C4-2B (cell line): Measurements from ENCODE around the gene LPAR2.

Source experiments
- ZFX ChIP-seq: fragments of 450-650 bp; IDR thresholded peaks from 2 replicates; pipeline ENCODE4 v1.6.1; 2017
- TF ChIP-seq, protein P1 (sequence below): fragments of 450-650 bp; conservative IDR thresholded peaks from 2 replicates; pipeline ENCODE4 v1.5.1; 2017; ENCODE audit warnings: mild to moderate bottlenecking

DNA sequence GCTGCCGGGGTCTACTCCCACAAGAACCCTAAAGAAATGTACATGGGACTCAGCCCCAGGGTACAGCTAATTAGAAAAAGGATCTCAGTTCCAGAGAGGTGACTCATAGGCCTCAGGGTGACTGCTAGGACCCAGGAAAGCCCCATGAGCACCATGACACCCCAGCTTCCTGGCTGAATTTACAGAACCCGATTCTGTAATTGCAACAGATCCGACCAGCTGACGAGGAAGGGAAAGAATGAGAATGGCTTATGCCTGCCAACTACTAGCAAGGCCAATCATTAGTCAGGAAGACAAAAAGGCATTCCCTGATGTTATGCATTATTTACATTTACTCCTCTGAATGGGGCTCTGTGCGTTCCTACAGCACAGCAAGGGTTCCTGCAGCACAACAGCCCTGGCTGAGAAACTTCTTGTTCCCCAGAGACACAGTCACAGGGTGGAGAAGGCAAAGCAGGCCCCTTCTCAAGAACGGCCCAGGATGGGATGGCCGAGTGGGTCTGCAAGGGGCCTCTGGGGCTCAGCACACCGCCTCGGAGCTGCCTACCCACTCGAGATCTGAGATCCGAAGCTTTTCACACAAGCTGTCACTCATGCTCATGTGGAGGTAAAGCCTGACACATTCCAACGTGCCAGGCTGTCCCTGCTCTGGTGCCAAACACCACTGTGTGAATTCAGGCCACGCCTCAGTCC, 36.7 kb downstream of the LPAR2 start:
- TF ChIP-seq, protein P1, sequence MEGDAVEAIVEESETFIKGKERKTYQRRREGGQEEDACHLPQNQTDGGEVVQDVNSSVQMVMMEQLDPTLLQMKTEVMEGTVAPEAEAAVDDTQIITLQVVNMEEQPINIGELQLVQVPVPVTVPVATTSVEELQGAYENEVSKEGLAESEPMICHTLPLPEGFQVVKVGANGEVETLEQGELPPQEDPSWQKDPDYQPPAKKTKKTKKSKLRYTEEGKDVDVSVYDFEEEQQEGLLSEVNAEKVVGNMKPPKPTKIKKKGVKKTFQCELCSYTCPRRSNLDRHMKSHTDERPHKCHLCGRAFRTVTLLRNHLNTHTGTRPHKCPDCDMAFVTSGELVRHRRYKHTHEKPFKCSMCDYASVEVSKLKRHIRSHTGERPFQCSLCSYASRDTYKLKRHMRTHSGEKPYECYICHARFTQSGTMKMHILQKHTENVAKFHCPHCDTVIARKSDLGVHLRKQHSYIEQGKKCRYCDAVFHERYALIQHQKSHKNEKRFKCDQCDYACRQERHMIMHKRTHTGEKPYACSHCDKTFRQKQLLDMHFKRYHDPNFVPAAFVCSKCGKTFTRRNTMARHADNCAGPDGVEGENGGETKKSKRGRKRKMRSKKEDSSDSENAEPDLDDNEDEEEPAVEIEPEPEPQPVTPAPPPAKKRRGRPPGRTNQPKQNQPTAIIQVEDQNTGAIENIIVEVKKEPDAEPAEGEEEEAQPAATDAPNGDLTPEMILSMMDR, result no peak
- TF ChIP-seq ZFX, result no peak
